ENCODE data around the gene TMEM267. TPM values are rescaled to one million over a fixed set of nuclear protein-coding genes. Genes with fewer than 3 reads are reported as not detected.
"Not testable (repeated sequence)": the region's sequence is repeated elsewhere in the genome, so short reads cannot be mapped to it uniquely, and the experiment has no call there.

The TMEM267 gene
- total RNA-seq, 2 experiments from 2014 or later, result 14.5 to 16.4 TPM

- ChIA-PET POLR2A (no interaction called here), CTCF (no interaction called here)
- no peak overlapping the region for H3K4me3 Mint-ChIP-seq
- no peaks in the 10 kb centered on the region for H3K4me1 Mint-ChIP-seq
- peaks cover 3% of the 10 kb centered on the region for H3K27me3 Mint-ChIP-seq
- no peaks in the 10 kb centered on the region for H3K9me3 Mint-ChIP-seq
- H3K36me3 Mint-ChIP-seq (ENCODE audit: low read depth), result no peaks in the 10 kb centered on the region
- H3K27ac Mint-ChIP-seq, result no peak overlapping the region
- DNase-seq, result no peak
These were observed 67.5 kb downstream of the TMEM267 start for GRCh38 chr5:43415935-43416802.

- no peak overlapping the region for H3K4me3 Mint-ChIP-seq
- H3K27ac Mint-ChIP-seq, result no peak overlapping the region
- no peaks in the 10 kb centered on the region for H3K9me3 Mint-ChIP-seq
- ChIA-PET CTCF (no interaction called here), POLR2A (no interaction called here)
- H3K36me3 Mint-ChIP-seq (ENCODE audit: low read depth), result no peaks in the 10 kb centered on the region
- H3K4me1 Mint-ChIP-seq, result no peaks in the 10 kb centered on the region
- no peak for DNase-seq
- no peaks in the 10 kb centered on the region for H3K27me3 Mint-ChIP-seq
These were observed 69.7 kb downstream of the TMEM267 start for GRCh38 chr5:43413966-43414365.

- H3K27ac Mint-ChIP-seq, result no peak overlapping the region
- no peaks in the 10 kb centered on the region for H3K9me3 Mint-ChIP-seq
- DNase-seq, result no peak
- ChIA-PET CTCF (interaction anchor here (0.6 to 1.6 kb wide), 4 partner anchors 15 to 482 kb away, joined by 3 to 4 read pairs (median 3); partner anchors contain the start of gene TMEM267), POLR2A (interaction anchor here (0.5 kb wide), 1 partner anchor 270 kb away, joined by 3 read pairs; no protein-coding TSS in a partner anchor)
- no peaks in the 10 kb centered on the region for H3K27me3 Mint-ChIP-seq
- no peaks in the 10 kb centered on the region for H3K36me3 Mint-ChIP-seq (ENCODE audit: low read depth)
- no peak overlapping the region for H3K4me3 Mint-ChIP-seq
- no peaks in the 10 kb centered on the region for H3K4me1 Mint-ChIP-seq
These were observed 71.0 kb downstream of the TMEM267 start for GRCh38 chr5:43412644-43413043.

GRCh38 chr5:43412156-43412555 lies 71.5 kb downstream of the TMEM267 start, which contains the start of gene CCL28:
Gene CCL28, minus strand, starts transcription at chr5:43412391. Its CDS starts 75 bp downstream, at chr5:43412316.
- ChIA-PET CTCF (interaction anchor here (1.0 to 1.6 kb wide), 3 partner anchors 15 to 72 kb away, joined by 3 read pairs; partner anchors contain the start of gene TMEM267), POLR2A (interaction anchor here (0.5 kb wide), 1 partner anchor 269 kb away, joined by 3 read pairs; no protein-coding TSS in a partner anchor)
- DNase-seq, result no peak
- Mint-ChIP-seq H3K27me3 (no peaks in the 10 kb centered on the region), H3K36me3 (ENCODE audit: low read depth) (no peaks in the 10 kb centered on the region), H3K9me3 (no peaks in the 10 kb centered on the region), H3K4me3 (no peak within 1 kb of the TSS), H3K4me1 (no peaks in the 10 kb centered on the region), H3K27ac (no peak within 1 kb of the TSS)

- no peak for DNase-seq
- CTCF ChIA-PET, result interaction anchor here (1.5 to 1.6 kb wide), 2 partner anchors 14 to 73 kb away, joined by 3 to 4 read pairs; partner anchors contain the start of gene TMEM267
- H3K4me1 Mint-ChIP-seq, result no peaks in the 10 kb centered on the region
- no peak overlapping the region for H3K4me3 Mint-ChIP-seq
- H3K27me3 Mint-ChIP-seq, result peaks cover 5% of the 10 kb centered on the region
- POLR2A ChIA-PET, result no interaction called here
- H3K9me3 Mint-ChIP-seq, result peaks cover 6% of the 10 kb centered on the region
- no peak overlapping the region for H3K27ac Mint-ChIP-seq
- peaks cover 2% of the 10 kb centered on the region for H3K36me3 Mint-ChIP-seq (ENCODE audit: low read depth)
These were observed 72.2 kb downstream of the TMEM267 start for GRCh38 chr5:43411495-43411894.

- POLR2A ChIA-PET, result no interaction called here
These were observed 73.3 kb downstream of the TMEM267 start for GRCh38 chr5:43410414-43410813.

GRCh38 chr5:43409809-43410271 lies 73.8 kb downstream of the TMEM267 start:
- peaks cover 12% of the 10 kb centered on the region for H3K27me3 Mint-ChIP-seq
- ChIA-PET POLR2A (no interaction called here), CTCF (no interaction called here)

More at GRCh38 chr5:43410414-43410813, 73.3 kb downstream of the TMEM267 start:
- no peak overlapping the region for H3K4me3 Mint-ChIP-seq
- H3K9me3 Mint-ChIP-seq, result peaks cover 9% of the 10 kb centered on the region
- CTCF ChIA-PET, result interaction anchor here (0.8 to 1.5 kb wide), 2 partner anchors 12 to 21 kb away, joined by 3 to 4 read pairs; no protein-coding TSS in a partner anchor
- H3K36me3 Mint-ChIP-seq (ENCODE audit: low read depth), result peaks cover 3% of the 10 kb centered on the region
- H3K27ac Mint-ChIP-seq, result no peak overlapping the region
- peaks cover 6% of the 10 kb centered on the region for H3K27me3 Mint-ChIP-seq
- no peaks in the 10 kb centered on the region for H3K4me1 Mint-ChIP-seq
- DNase-seq, result no peak

GRCh38 chr5:43402524-43403066 lies 81.1 kb downstream of the TMEM267 start:
- DNase-seq, H3K27ac Mint-ChIP-seq, CTCF ChIA-PET, POLR2A ChIA-PET, H3K4me3 Mint-ChIP-seq: not testable (repeated sequence)
- Mint-ChIP-seq H3K9me3 (peaks cover 28% of the 10 kb centered on the region), H3K27me3 (peaks cover 12% of the 10 kb centered on the region), H3K4me1 (peaks cover 15% of the 10 kb centered on the region), H3K36me3 (ENCODE audit: low read depth) (peaks cover 29% of the 10 kb centered on the region)

More at GRCh38 chr5:43409809-43410271, 73.8 kb downstream of the TMEM267 start:
- DNase-seq, result no peak
- H3K36me3 Mint-ChIP-seq (ENCODE audit: low read depth), result peaks cover 3% of the 10 kb centered on the region
- no peaks in the 10 kb centered on the region for H3K4me1 Mint-ChIP-seq
- H3K4me3 Mint-ChIP-seq, result no peak overlapping the region
- peaks cover 11% of the 10 kb centered on the region for H3K9me3 Mint-ChIP-seq
- H3K27ac Mint-ChIP-seq, result no peak overlapping the region

GRCh38 chr5:43401827-43402226 lies 81.8 kb downstream of the TMEM267 start:
- ChIA-PET CTCF (interaction anchor here (1.1 kb wide), 1 partner anchor 82 kb away, joined by 3 read pairs; the partner anchor contains the start of gene TMEM267), POLR2A (no interaction called here)
- Mint-ChIP-seq H3K36me3 (ENCODE audit: low read depth) (peaks cover 29% of the 10 kb centered on the region), H3K4me1 (peaks cover 17% of the 10 kb centered on the region), H3K9me3 (peaks cover 26% of the 10 kb centered on the region), H3K27ac (no peak overlapping the region), H3K4me3 (no peak overlapping the region), H3K27me3 (peaks cover 10% of the 10 kb centered on the region)
- no peak for DNase-seq

GRCh38 chr5:43400082-43400481 lies 83.6 kb downstream of the TMEM267 start:
- no peak overlapping the region for H3K27ac Mint-ChIP-seq

GRCh38 chr5:43396762-43397304 lies 86.8 kb downstream of the TMEM267 start:
- ChIA-PET POLR2A (interaction anchor here (0.6 kb wide), 1 partner anchor 60 kb away, joined by 4 read pairs; no protein-coding TSS in a partner anchor), CTCF (interaction anchor here (0.6 to 1.0 kb wide), 2 partner anchors 16 to 1496 kb away, joined by 3 to 6 read pairs; partner anchors contain the start of gene CCL28)
- Mint-ChIP-seq H3K27ac (peak overlapping the region; percentile 97), H3K27me3 (no peaks in the 10 kb centered on the region), H3K4me1 (peaks cover 40% of the 10 kb centered on the region), H3K4me3 (peak overlapping the region; percentile 88), H3K9me3 (peaks cover 8% of the 10 kb centered on the region), H3K36me3 (ENCODE audit: low read depth) (peaks cover 27% of the 10 kb centered on the region)
- DNase-seq, result peak; percentile 72

More at GRCh38 chr5:43400082-43400481, 83.6 kb downstream of the TMEM267 start:
- no peak for DNase-seq
- Mint-ChIP-seq H3K4me1 (peaks cover 32% of the 10 kb centered on the region), H3K9me3 (peaks cover 17% of the 10 kb centered on the region), H3K4me3 (no peak overlapping the region), H3K27me3 (peaks cover 3% of the 10 kb centered on the region), H3K36me3 (ENCODE audit: low read depth) (peaks cover 30% of the 10 kb centered on the region)
- CTCF ChIA-PET, result no interaction called here
- POLR2A ChIA-PET, result interaction anchor here (0.6 kb wide), 1 partner anchor 26 kb away, joined by 3 read pairs; no protein-coding TSS in a partner anchor
